GM21786 (cell line): Measurements from ENCODE around the gene LRIT2.
A peak's percentile ranks its signal among the peaks of the same experiment; 100 is the strongest.

Experiments
- ATAC-seq: cut with Tn5 transposase; IDR thresholded peaks from one replicate; pipeline ENCODE4 v1.9.1; 2021; ENCODE audit not compliant: unreplicated experiment

LRIT2 gene

GRCh38 chr10:84243759-84244158 lies 18.4 kb upstream of the LRIT2 start:
- no peak for ATAC-seq

GRCh38 chr10:84241185-84241790 lies 15.9 kb upstream of the LRIT2 start, which contains the start of gene LRIT1:
Gene LRIT1 (minus strand): TSS chr10:84241546. CDS start chr10:84241439, 107 bp downstream.
- no peak for ATAC-seq

- ATAC-seq = no peak
Observed at GRCh38 chr10:84238909-84239308, 13.6 kb upstream of the LRIT2 start.

- ATAC-seq = no peak
Observed at GRCh38 chr10:84237199-84238051, 12.1 kb upstream of the LRIT2 start.

- no peak for ATAC-seq
Observed at GRCh38 chr10:84236807-84237198, 11.5 kb upstream of the LRIT2 start.

- ATAC-seq = no peak
Observed at GRCh38 chr10:84235096-84235495, 9.8 kb upstream of the LRIT2 start.

- ATAC-seq = no peak
Observed at GRCh38 chr10:84234479-84234878, 9.1 kb upstream of the LRIT2 start.

- ATAC-seq = no peak
Observed at GRCh38 chr10:84233940-84234339, 8.6 kb upstream of the LRIT2 start.

GRCh38 chr10:84232376-84232775 lies 7.0 kb upstream of the LRIT2 start:
- ATAC-seq = no peak

- no peak for ATAC-seq
Observed at GRCh38 chr10:84230359-84230758, 5.0 kb upstream of the LRIT2 start.

GRCh38 chr10:84227810-84228209 lies 2.5 kb upstream of the LRIT2 start:
- ATAC-seq = no peak

GRCh38 chr10:84226616-84227015 lies 1.3 kb upstream of the LRIT2 start:
- ATAC-seq = no peak

- no peak for ATAC-seq
Observed at GRCh38 chr10:84224411-84225028, 824 bp downstream of the LRIT2 start.

- no peak for ATAC-seq
Observed at GRCh38 chr10:84221916-84222315, 3.4 kb downstream of the LRIT2 start.

GRCh38 chr10:84217746-84218145 lies 7.6 kb downstream of the LRIT2 start:
- no peak for ATAC-seq

- no peak for ATAC-seq
Observed at GRCh38 chr10:84216834-84217233, 8.5 kb downstream of the LRIT2 start.

- peak; percentile 86 for ATAC-seq
Observed at GRCh38 chr10:84214612-84215235, 10.6 kb downstream of the LRIT2 start.

- ATAC-seq = no peak
Observed at GRCh38 chr10:84214046-84214572, 11.2 kb downstream of the LRIT2 start.

- no peak for ATAC-seq
Observed at GRCh38 chr10:84213076-84213475, 12.3 kb downstream of the LRIT2 start.

GRCh38 chr10:84212014-84212413 lies 13.3 kb downstream of the LRIT2 start:
- no peak for ATAC-seq

- no peak for ATAC-seq
Observed at GRCh38 chr10:84211566-84211965, 13.8 kb downstream of the LRIT2 start.
